DMS114 treated with DMSO at 0.1 percent for 48 hours (cell line): ENCODE results near the gene PPP3R1.
"Not testable (repeated sequence)": the region's sequence is repeated elsewhere in the genome, so short reads cannot be mapped to it uniquely, and the experiment has no call there.

ENCODE experiments used
- DNase-seq: peaks from one replicate; lab custom pipeline; 2025; ENCODE audit not compliant: unreplicated experiment; lab: John Stamatoyannopoulos, UW

Gene PPP3R1

GRCh38 chr2:68189991-68190784, 62.1 kb downstream of the PPP3R1 start:
- no peak for DNase-seq

DNA sequence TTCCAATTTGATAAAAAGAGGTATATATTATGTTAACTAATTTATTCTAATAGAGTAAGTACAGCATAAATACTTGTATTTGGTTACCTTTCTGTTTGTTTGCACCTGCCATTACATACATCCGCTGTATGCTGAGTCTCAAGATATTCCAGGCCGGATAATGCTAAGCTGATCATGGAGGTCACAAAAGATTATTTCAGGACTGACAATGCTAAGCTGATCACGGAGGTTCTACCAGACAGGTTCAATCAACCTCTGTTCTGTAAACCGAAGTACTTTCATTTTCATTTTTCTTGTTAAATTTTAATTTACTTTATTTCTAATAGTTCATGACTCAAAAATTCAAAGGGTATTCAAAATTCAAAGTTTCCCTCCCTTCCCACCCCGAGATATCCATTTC, 63.5 kb downstream of the PPP3R1 start:
- no peak for DNase-seq

GRCh38 chr2:68187329-68187728, 65.0 kb downstream of the PPP3R1 start:
- DNase-seq = no peak

DNA sequence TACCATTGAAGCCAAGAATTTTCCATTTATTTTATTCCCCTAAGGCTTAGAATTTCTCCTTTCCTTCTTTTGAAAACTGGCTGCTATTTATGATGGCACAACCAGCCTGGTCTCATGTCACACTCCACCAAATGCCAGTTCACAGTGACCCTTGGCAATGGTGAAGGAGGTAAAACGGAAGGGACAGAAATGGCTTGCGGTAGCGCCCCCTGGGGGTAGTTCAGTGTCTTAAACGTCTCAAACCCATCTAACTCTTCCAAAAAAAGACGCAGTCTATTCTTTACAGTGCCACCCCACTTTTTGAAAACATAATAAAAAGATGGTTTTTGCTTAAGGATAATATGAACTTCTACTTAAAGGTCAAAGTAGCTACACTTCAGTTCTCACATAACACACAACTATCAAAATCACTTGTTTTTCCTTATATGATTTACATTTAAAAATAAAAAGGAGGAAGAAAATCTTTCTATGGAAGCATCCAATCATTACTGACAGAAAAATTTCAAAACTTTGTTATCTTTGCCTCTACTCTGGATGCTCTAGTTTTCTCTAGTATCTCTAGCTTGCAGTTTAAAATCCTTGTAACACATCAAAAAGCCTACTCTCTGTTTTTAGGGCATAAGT, 66.7 kb downstream of the PPP3R1 start:
- no peak for DNase-seq

DNA sequence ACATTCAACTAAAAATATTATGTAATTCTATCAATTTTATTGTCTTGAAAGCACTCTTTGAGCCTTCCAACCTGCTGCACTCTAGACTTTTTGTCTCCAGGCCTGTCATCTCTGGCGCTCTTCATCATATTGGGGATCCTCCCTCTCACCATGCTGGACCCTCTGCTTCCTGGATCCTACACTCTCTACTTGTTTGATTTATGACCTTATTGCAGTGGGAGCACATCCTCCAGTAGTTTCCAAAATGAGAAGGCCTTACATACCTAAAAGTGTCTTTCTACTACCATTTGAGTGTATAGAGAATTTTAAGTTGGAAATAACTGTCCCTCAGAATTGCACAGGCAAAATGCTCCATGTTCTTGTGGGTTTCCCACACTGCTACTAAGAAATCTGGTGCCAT, 69.4 kb downstream of the PPP3R1 start:
- no peak for DNase-seq

GRCh38 chr2:68178954-68179627, 73.2 kb downstream of the PPP3R1 start:
- DNase-seq = no peak

- DNase-seq = no peak
Observed at GRCh38 chr2:68178432-68178831, 73.9 kb downstream of the PPP3R1 start.

DNA sequence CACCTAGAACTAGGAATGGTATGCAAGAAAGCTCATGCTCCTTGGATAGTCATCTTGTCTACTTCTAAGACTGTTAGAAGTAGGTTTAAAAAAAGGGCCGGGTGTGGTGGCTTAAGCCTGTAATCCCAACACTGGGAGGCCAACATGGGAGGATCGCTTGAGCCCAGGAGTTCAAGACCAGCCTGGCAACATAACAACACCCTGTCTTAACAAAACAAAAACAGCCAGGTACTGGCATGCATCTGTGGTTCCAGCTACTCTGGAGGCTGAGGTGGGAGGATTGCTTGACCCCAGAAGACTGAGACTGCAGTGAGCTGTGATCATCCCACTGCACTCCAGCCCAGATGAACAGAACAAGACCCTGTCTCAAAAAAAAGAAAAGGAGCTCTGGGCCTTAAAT, 74.8 kb downstream of the PPP3R1 start:
- no peak for DNase-seq

DNA sequence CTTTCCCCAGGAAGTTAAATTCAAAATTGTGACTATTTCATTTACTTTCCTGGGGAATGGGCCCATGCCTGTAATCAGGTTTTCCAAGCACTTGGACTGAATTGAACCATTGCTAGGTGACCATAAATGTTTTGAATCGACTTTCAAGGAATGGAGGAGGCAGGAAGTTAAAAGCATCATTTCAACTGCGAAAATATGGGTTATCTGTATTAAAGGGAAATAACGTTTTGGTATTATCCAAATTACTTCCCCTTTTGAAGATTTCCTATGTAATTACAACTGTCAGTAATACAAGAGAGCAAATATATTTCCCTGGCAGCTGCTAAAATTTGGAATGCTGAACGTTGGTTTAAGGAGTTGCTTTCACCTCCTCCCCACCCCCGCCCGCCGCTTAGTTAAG, 75.7 kb downstream of the PPP3R1 start:
- no peak for DNase-seq

DNA sequence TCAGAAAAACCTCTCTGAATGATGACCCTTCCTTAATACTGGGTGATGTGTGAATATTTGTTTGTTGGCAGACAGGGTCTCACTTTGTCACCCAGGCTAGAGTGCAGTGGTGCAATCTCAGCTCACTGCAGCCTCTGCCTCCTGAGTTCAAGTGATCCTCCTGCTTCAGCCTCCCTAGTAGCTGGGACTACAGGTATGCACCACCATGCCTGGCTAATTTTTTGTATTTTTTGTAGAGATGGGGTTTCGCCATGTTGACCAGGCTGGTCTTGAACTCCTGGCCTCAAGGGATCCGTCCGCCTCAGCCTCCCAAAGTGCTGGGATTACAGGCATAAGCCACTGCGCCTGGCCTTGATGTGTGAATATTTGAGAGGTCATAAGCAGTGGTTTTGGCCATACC, 77.1 kb downstream of the PPP3R1 start:
- DNase-seq = not testable (repeated sequence)

DNA sequence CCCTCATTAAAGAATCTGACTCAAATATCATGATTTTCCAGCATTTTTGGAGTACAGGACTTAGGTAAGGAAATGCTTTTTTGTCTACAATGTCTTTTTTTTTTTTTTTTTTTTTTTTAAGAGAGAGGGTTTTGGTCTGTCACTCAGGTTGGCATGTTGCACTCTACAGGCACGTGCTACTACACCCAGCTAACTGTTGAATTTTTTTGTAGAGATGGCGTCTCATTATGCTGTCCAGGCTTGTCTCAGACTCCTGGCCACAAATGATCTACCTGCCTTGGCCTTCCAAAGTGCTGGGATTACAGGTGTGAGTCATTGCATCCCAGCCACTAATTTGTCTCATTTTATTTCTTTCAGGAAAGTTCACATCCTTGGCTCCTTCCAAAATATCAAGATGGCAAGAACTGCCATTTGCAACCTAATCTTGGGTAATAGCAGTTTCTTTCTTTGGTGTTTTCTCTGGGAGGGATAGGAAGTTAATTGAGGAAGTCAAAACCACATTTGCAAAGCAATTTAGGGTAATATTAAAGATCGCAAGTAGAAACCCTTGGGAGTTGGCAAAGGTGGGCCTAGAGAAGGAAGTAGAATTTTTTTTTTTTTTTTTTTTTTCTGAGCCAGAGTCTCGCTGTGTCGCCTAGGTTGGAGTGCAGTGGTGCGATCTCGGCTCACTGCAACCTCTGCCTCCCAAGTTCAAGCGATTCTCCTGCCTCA, 79.2 kb downstream of the PPP3R1 start:
- DNase-seq = no peak

DNA sequence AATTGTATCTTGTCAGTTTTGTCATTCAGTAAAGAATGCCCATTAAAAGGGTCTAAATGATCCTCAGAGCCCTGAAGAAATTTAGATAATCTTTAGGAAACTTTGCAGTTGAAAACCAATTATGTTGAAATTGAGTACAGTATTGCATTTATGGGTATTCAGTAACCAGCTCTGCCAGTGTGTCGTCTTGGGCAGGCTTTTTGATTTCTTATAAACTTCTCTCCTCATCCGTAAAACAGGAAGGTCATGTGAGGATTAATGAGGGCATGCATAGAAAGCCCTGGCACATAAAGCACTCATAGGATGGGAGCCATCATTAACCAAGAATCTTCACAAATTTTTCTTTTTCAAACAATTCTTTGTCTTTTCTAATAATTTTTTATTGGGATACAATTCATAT, 79.8 kb downstream of the PPP3R1 start:
- DNase-seq = no peak

- no peak for DNase-seq
Observed at GRCh38 chr2:68171684-68172083, 80.6 kb downstream of the PPP3R1 start.

DNA sequence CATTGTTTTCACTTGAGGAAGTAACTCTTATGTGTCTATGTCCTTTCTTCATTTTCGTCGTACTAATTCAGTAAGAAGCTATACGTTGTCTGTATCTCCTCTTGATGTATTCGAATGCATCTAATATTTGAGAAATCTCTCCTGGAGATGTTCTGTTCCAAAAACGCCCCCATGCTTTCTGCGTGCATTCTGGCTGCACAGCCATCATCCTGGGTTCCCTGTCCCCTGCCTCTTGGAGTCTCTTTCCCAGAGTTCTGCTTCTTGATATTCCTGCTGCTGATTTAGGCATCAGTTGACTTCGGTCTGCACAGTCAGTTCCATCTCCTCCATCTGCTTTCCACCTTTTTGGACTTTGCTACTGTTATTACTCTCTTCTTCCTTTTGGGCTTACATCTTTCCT, 81.2 kb downstream of the PPP3R1 start:
- DNase-seq = no peak

- no peak for DNase-seq
Observed at GRCh38 chr2:68169308-68169707, 83.0 kb downstream of the PPP3R1 start.

DNA sequence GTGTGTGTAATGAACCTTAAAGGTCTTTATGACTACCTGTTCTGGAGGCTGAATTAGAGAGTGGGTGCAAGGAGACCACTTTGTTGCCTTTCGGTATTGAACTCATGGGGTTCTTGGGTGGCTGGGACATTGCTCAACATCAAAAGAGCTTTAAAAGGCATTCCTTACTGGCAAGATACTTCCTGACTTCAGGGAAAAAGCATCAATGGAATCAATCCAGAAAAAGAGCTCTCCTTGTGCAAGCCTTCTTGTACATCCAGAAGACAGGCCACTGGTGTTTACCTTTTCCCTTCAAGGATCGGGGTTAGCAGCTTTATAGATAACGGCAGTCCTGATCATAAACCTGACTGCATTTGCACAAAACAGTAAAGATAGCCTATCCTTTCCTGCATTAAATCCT, 85.1 kb downstream of the PPP3R1 start:
- no peak for DNase-seq

DNA sequence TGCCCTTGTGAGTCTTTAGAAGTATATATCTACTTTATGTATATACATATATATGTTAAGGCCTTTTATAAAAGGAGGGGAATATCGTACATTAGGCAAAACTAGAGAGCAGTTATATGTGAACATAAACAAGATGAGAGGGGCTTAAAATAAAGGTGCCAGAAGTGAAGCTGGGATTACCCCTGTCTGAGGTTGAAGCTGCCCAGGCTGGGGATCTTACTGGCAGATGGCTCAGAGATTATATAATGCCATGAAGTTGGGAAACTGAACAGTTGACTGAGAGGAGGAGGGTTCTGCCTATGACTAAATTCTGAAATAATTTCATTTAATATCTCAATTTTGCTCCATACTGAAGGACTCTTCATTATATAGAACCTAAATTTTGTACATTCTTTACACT, 88.7 kb downstream of the PPP3R1 start:
- no peak for DNase-seq

DNA sequence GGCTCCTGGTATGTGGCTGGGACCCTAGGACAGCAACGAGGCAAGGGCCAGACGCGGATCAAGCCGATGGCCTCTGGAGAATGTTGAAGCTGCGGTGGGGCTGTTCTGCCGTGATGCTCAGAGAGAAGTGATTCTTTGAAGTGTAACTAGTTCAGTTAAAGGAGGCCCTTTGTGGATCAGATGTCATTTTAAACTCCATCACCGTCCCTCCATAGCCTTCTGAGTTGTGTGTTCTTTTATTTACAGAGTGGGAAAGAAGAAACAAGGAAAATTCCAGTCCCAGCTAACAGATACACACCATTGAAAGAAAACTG, 94.2 kb downstream of the PPP3R1 start:
- no peak for DNase-seq

DNA sequence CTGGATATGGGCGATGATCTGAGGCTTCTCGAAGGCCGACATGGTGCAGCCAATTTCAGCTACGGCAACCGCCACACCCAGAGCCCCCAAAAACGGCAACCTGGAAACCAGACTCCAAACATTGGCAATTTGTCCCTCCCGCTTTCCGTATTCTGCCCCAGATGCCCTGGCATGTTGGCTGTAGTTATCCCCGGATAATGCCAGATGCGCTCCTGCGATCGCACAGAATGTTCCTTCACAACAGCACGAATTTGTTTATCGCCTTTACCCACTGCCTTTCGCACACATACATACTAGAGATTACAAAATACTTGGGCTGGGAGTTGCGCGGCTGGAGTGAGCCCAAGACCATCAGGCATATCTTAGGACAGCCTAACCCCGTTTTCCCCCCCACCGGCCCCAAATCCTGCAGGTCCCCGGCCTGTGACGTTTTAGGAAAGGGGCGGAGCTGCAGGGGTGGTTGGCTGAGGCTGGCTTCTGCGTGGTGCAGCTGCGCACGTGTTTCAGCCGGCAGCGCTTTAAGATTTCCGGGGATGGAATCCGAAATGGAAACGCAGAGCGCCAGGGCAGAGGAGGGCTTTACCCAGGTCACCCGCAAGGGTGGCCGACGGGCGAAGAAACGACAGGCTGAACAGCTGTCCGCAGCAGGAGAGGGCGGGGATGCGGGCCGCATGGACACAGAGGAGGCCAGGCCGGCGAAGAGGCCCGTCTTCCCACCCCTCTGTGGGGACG, 94.8 kb downstream of the PPP3R1 start, which contains the start of gene PNO1:
PNO1 (plus strand) TSS at position 487 of the 732 bp plus-strand sequence; CDS start at position 534, 47 bp downstream.
- peak; percentile 96 for DNase-seq

- DNase-seq = no peak
Observed at GRCh38 chr2:68157002-68157401, 95.3 kb downstream of the PPP3R1 start.

DNA sequence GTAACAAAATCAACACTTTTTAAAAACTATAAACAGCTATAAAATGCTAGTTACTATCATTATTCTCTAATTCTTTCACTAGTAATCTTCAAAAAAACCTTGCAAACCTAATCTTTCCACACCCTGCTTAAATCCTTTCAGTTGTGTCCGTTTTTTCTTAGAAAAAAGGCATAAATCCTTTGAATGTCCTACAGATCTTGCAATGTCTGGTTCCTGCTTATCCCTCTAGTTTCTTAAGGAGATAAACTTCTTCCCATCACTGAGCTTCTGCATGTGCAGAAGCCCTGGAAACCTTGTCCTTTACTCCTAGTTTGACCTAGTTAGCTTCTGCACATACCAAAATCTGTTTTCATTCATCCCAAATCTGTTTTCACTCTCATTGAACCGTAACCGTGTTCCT, 95.9 kb downstream of the PPP3R1 start:
- DNase-seq = no peak
